Glutamatergic neuron (in vitro differentiated cells): Measurements from ENCODE around the gene MEAK7. TPM values are rescaled to one million over a fixed set of nuclear protein-coding genes. Genes with fewer than 3 reads are reported as not detected.

Source experiments
- DNase-seq: peaks from one replicate; pipeline ENCODE4 v3.0.0; 2022
- H3K27ac Mint-ChIP-seq: one replicate; pipeline ENCODE4 v1.8.0; 2020; ENCODE audit warnings: mild to moderate bottlenecking, mixed read lengths, inconsistent platforms; ENCODE audit not compliant: unreplicated experiment
- H3K27me3 Mint-ChIP-seq: one replicate; pipeline ENCODE4 v1.8.0; 2020; ENCODE audit warnings: mild to moderate bottlenecking, moderate library complexity, mixed read lengths, inconsistent platforms; ENCODE audit not compliant: unreplicated experiment
- H3K36me3 Mint-ChIP-seq: one replicate; pipeline ENCODE4 v1.8.0; 2020; ENCODE audit warnings: mild to moderate bottlenecking, mixed read lengths, inconsistent platforms; ENCODE audit not compliant: unreplicated experiment
- H3K4me1 Mint-ChIP-seq: one replicate; pipeline ENCODE4 v1.8.0; 2020; ENCODE audit warnings: mild to moderate bottlenecking, low read depth, mixed read lengths, inconsistent platforms; ENCODE audit not compliant: unreplicated experiment
- H3K4me3 Mint-ChIP-seq: one replicate; pipeline ENCODE4 v1.8.0; 2020; ENCODE audit warnings: mild to moderate bottlenecking, mixed read lengths, inconsistent platforms; ENCODE audit not compliant: unreplicated experiment
- H3K9me3 Mint-ChIP-seq: one replicate; pipeline ENCODE4 v1.8.0; 2020; ENCODE audit warnings: mild to moderate bottlenecking, moderate library complexity, mixed read lengths, inconsistent platforms; ENCODE audit not compliant: unreplicated experiment
- CTCF ChIP-seq: fragments of 200-600 bp; sonication (generic); IDR thresholded peaks from one replicate; pipeline ENCODE4 v1.5.0; 2021; ENCODE audit not compliant: partially characterized antibody, unreplicated experiment
- total RNA-seq: library from RNA; stranded (reverse); fragmentation: NEBNext Ultra II Directional; extraction: Animal tissue kit (Norgen Biotek cat#: 25700); gene quantifications from one replicate; pipeline ENCODE4 v1.2.1, GENCODE V29; 2021; ENCODE audit not compliant: unreplicated experiment

Gene MEAK7
- total RNA-seq, 1 donor from 2014 or later = 44.8 TPM

GRCh38 chr16:84483882-84484565 is 20.4 kb downstream of the MEAK7 start:
- no peak overlapping the region for H3K4me3 Mint-ChIP-seq
- H3K27me3 Mint-ChIP-seq = peaks cover 7% of the 10 kb centered on the region
- peaks cover 2% of the 10 kb centered on the region for H3K36me3 Mint-ChIP-seq
- no peak for DNase-seq
- H3K27ac Mint-ChIP-seq = no peak overlapping the region
- no peak for TF ChIP-seq CTCF
- H3K9me3 Mint-ChIP-seq = peaks cover 2% of the 10 kb centered on the region
- peaks cover 12% of the 10 kb centered on the region for H3K4me1 Mint-ChIP-seq

GRCh38 chr16:84482951-84483881 is 21.2 kb downstream of the MEAK7 start:
- Mint-ChIP-seq H3K27ac (no peak overlapping the region), H3K27me3 (peaks cover 13% of the 10 kb centered on the region)

GRCh38 chr16:84482001-84482891 is 22.2 kb downstream of the MEAK7 start:
- H3K4me1 Mint-ChIP-seq = peaks cover 24% of the 10 kb centered on the region
- peaks cover 14% of the 10 kb centered on the region for H3K27me3 Mint-ChIP-seq
- peaks cover 3% of the 10 kb centered on the region for H3K9me3 Mint-ChIP-seq
- TF ChIP-seq CTCF = no peak
- H3K36me3 Mint-ChIP-seq = peaks cover 12% of the 10 kb centered on the region
- no peak for DNase-seq
- no peak overlapping the region for H3K27ac Mint-ChIP-seq
- no peak overlapping the region for H3K4me3 Mint-ChIP-seq

More at GRCh38 chr16:84482951-84483881, 21.2 kb downstream of the MEAK7 start:
- no peak overlapping the region for H3K4me3 Mint-ChIP-seq
- no peak for DNase-seq
- peaks cover 3% of the 10 kb centered on the region for H3K9me3 Mint-ChIP-seq
- H3K4me1 Mint-ChIP-seq = peaks cover 20% of the 10 kb centered on the region
- no peak for TF ChIP-seq CTCF
- H3K36me3 Mint-ChIP-seq = peaks cover 10% of the 10 kb centered on the region

- peaks cover 24% of the 10 kb centered on the region for H3K4me1 Mint-ChIP-seq
- peaks cover 6% of the 10 kb centered on the region for H3K9me3 Mint-ChIP-seq
- H3K27ac Mint-ChIP-seq = no peak overlapping the region
- H3K27me3 Mint-ChIP-seq = peaks cover 14% of the 10 kb centered on the region
- TF ChIP-seq CTCF = no peak
- H3K36me3 Mint-ChIP-seq = peaks cover 12% of the 10 kb centered on the region
- H3K4me3 Mint-ChIP-seq = no peak overlapping the region
- DNase-seq = no peak
Measured at GRCh38 chr16:84481051-84481735, 23.3 kb downstream of the MEAK7 start.
